ENCODE measurements around the gene LYL1. TPM values are rescaled to one million over a fixed set of nuclear protein-coding genes. Genes with fewer than 3 reads are reported as not detected.

LYL1 gene
- total and polyA plus RNA-seq, 4 donors = 0.35 to 69.7 (median 2.3) TPM

DNA sequence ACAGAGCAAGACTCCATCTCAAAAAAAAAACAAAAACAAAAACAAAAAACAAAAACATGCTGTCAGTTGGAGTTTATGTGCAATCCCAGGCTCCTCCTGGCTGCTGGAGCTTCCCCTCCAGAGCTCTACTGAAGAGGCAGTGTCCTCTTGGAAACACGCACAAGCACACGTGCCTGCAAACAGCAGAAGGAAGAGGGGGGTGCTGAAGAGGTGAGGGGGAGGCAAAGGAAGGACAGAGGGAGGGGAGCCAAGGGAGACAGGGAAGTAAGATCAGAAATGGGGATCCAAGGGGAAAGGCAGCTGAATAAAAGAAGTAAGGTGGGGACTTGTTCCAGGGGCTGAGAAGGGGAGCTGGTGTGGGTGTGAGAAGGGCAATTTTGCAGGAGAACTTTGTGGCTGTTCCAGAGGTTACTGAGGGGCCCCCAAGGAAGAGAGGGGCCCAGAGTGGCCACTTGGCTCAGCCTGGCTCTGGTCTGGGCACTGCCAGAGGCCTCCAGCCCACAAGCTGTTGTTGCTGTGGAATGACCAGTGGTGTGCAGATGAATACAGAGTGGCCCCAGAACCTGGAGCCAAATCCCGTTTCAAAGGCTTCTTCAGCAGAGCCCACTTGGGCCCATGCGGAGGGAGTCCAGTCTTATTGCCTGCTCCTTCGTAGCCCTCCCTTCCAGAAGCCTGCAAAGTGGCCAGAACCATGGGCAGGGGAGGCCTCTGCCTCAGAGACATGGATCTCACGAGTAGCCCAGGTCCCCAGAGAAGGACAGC lies 34.4 kb downstream of the LYL1 start:
- 75% methylated on average over 6 of the region's 6 CpGs for WGBS
- TF ChIP-seq RAD21 (IDR thresholded peaks at IDR 0.05) (no peak), GABPA (IDR thresholded peaks at IDR 0.05 in 1 of 2, conservative IDR thresholded peaks at IDR 0.05 in 1 of 2) (no peak), TAF1 (conservative IDR thresholded peaks at IDR 0.05) (no peak), HNF4A (conservative IDR thresholded peaks at IDR 0.05) (no peak), RXRA (IDR thresholded peaks at IDR 0.05) (no peak), NR2F2 (IDR thresholded peaks at IDR 0.05) (no peak), SP1 (IDR thresholded peaks at IDR 0.05) (no peak), EGR1 (IDR thresholded peaks at IDR 0.05; ENCODE audit: low read depth in 2 of 2) (no peak), HNF4G (IDR thresholded peaks at IDR 0.05) (no peak), FOXA1 (IDR thresholded peaks at IDR 0.05) (no peak), JUND (IDR thresholded peaks at IDR 0.05) (no peak), YY1 (IDR thresholded peaks at IDR 0.05) (no peak)
- TF ChIP-seq, protein P1, sequence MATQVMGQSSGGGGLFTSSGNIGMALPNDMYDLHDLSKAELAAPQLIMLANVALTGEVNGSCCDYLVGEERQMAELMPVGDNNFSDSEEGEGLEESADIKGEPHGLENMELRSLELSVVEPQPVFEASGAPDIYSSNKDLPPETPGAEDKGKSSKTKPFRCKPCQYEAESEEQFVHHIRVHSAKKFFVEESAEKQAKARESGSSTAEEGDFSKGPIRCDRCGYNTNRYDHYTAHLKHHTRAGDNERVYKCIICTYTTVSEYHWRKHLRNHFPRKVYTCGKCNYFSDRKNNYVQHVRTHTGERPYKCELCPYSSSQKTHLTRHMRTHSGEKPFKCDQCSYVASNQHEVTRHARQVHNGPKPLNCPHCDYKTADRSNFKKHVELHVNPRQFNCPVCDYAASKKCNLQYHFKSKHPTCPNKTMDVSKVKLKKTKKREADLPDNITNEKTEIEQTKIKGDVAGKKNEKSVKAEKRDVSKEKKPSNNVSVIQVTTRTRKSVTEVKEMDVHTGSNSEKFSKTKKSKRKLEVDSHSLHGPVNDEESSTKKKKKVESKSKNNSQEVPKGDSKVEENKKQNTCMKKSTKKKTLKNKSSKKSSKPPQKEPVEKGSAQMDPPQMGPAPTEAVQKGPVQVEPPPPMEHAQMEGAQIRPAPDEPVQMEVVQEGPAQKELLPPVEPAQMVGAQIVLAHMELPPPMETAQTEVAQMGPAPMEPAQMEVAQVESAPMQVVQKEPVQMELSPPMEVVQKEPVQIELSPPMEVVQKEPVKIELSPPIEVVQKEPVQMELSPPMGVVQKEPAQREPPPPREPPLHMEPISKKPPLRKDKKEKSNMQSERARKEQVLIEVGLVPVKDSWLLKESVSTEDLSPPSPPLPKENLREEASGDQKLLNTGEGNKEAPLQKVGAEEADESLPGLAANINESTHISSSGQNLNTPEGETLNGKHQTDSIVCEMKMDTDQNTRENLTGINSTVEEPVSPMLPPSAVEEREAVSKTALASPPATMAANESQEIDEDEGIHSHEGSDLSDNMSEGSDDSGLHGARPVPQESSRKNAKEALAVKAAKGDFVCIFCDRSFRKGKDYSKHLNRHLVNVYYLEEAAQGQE (IDR thresholded peaks at IDR 0.05) = no peak
- TF ChIP-seq, protein P2, sequence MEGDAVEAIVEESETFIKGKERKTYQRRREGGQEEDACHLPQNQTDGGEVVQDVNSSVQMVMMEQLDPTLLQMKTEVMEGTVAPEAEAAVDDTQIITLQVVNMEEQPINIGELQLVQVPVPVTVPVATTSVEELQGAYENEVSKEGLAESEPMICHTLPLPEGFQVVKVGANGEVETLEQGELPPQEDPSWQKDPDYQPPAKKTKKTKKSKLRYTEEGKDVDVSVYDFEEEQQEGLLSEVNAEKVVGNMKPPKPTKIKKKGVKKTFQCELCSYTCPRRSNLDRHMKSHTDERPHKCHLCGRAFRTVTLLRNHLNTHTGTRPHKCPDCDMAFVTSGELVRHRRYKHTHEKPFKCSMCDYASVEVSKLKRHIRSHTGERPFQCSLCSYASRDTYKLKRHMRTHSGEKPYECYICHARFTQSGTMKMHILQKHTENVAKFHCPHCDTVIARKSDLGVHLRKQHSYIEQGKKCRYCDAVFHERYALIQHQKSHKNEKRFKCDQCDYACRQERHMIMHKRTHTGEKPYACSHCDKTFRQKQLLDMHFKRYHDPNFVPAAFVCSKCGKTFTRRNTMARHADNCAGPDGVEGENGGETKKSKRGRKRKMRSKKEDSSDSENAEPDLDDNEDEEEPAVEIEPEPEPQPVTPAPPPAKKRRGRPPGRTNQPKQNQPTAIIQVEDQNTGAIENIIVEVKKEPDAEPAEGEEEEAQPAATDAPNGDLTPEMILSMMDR (IDR thresholded peaks at IDR 0.05; ENCODE audit: low read depth, low read length, missing input control) = no peak
- TF ChIP-seq, protein P3, sequence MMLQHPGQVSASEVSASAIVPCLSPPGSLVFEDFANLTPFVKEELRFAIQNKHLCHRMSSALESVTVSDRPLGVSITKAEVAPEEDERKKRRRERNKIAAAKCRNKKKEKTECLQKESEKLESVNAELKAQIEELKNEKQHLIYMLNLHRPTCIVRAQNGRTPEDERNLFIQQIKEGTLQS (IDR thresholded peaks at IDR 0.05) = no peak
- TF ChIP-seq, protein P4, sequence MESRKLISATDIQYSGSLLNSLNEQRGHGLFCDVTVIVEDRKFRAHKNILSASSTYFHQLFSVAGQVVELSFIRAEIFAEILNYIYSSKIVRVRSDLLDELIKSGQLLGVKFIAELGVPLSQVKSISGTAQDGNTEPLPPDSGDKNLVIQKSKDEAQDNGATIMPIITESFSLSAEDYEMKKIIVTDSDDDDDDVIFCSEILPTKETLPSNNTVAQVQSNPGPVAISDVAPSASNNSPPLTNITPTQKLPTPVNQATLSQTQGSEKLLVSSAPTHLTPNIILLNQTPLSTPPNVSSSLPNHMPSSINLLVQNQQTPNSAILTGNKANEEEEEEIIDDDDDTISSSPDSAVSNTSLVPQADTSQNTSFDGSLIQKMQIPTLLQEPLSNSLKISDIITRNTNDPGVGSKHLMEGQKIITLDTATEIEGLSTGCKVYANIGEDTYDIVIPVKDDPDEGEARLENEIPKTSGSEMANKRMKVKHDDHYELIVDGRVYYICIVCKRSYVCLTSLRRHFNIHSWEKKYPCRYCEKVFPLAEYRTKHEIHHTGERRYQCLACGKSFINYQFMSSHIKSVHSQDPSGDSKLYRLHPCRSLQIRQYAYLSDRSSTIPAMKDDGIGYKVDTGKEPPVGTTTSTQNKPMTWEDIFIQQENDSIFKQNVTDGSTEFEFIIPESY (IDR thresholded peaks at IDR 0.05) = no peak
- TF ChIP-seq, protein P5, sequence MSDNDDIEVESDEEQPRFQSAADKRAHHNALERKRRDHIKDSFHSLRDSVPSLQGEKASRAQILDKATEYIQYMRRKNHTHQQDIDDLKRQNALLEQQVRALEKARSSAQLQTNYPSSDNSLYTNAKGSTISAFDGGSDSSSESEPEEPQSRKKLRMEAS (IDR thresholded peaks at IDR 0.05) = no peak
- DNase-seq (ENCODE audit: low spot score) = no peak
- Histone ChIP-seq H3K27me3 (ENCODE audit: control insufficient read depth in 4 of 4, insufficient read depth in 4 of 4, low read length in 3 of 4) (no peaks in the 10 kb centered on the region), H3K9me3 (ENCODE audit: control insufficient read depth in 4 of 4, low read length in 3 of 4) (no peaks in the 10 kb centered on the region), H3K36me3 (ENCODE audit: control insufficient read depth in 4 of 4, insufficient read depth in 3 of 4, low read depth in 1 of 4, low read length in 3 of 4) (no peaks in the 10 kb centered on the region), H3K4me1 (ENCODE audit: control insufficient read depth in 4 of 4, insufficient read depth in 4 of 4, low read length in 3 of 4) (peaks cover 0 to 9% (median 2%) of the 10 kb centered on the region in 4 donors), H3K4me3 (ENCODE audit: low read depth in 1 of 3, low read length in 3 of 3) (no peak overlapping the region), H3K9ac (ENCODE audit: low read depth in 1 of 2, low read length in 2 of 2) (no peak overlapping the region), H3K27ac (ENCODE audit: low read depth in 1 of 2, low read length in 2 of 2) (no peak overlapping the region)
